ENCODE data around the gene POR.

POR gene

DNA sequence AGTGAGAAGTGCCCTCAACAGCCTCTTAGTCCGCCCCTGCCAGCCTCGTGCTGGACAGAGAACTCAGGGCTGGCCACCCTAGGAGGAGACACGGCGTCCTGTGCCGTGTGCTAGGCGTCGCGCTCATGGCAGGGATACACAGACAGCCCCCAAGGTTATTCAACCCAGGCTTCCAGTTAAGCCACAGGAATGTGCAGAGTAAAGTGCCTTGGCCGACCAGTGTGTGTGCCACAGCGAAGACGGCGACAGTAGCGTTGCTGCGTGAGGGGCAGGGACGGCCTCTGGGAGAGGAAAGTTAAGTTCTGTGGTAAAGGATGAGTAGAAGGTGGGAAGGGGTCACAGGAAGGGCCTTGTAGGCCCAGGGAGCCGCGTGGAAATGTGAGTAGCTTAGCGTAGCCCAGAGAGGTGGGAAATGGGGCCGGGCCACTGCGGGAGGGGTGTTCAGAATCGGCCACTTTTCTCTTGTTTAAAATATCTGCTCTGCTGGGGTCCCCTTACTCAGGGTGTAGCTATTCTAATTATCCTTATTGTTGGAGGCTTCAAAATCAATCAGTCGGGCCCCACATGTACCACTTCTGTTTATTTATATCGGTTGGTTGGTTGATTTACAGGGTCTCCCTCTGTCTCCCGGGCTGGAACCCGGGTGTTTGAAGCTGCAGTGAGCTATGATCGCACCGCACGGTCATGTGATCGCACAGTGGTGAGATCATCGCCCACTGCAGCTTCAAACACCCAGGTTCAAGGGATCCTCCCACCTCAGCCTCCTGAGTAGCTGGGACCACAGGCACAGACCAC is 54.9 kb downstream of the POR start:
- H3K27ac ChIP-seq: no peak overlapping the region
- no peak overlapping the region for H3K4me3 ChIP-seq
- TF ChIP-seq, protein P1, sequence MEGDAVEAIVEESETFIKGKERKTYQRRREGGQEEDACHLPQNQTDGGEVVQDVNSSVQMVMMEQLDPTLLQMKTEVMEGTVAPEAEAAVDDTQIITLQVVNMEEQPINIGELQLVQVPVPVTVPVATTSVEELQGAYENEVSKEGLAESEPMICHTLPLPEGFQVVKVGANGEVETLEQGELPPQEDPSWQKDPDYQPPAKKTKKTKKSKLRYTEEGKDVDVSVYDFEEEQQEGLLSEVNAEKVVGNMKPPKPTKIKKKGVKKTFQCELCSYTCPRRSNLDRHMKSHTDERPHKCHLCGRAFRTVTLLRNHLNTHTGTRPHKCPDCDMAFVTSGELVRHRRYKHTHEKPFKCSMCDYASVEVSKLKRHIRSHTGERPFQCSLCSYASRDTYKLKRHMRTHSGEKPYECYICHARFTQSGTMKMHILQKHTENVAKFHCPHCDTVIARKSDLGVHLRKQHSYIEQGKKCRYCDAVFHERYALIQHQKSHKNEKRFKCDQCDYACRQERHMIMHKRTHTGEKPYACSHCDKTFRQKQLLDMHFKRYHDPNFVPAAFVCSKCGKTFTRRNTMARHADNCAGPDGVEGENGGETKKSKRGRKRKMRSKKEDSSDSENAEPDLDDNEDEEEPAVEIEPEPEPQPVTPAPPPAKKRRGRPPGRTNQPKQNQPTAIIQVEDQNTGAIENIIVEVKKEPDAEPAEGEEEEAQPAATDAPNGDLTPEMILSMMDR (IDR thresholded peaks at IDR 0.05): no peak
- DNase-seq (ENCODE audit: low spot score): no peak

DNA sequence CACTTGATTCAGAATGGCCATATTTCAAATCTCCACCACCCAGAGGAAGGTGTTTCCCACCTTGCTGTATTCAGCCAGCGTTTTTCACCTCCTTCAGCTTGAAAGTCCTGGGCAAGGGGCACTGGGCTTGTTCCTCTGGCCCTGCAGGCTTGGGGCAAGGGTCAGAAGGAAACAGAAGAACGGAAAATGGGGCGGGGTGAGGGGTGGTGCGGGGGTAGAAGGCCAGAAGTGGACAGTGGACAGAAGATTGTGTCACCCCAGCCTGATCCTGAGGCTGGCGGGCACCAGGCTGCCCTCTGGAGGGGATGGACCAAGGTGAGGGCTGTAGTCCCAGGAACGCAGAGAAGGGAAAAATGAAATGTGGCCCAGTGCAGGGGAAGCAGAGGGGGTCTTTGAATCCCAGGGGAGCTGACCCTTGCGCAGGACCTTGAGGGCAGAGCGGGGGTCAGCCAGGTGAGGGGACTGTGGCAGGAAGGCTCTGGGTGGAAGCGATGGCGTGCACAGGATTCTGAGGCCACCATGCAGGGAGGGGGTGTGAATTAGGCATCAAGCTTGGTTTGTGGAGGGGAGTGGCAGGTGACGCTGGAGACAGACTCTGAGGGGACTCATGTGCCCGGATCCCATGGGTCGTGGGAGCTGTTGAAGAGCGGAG is 56.5 kb downstream of the POR start:
- Histone ChIP-seq H3K4me3 (no peak overlapping the region), H3K27ac (peak overlapping the region in 1 of 2 donors; percentile 62)
- TF ChIP-seq, protein P1 (IDR thresholded peaks at IDR 0.05): no peak

DNA sequence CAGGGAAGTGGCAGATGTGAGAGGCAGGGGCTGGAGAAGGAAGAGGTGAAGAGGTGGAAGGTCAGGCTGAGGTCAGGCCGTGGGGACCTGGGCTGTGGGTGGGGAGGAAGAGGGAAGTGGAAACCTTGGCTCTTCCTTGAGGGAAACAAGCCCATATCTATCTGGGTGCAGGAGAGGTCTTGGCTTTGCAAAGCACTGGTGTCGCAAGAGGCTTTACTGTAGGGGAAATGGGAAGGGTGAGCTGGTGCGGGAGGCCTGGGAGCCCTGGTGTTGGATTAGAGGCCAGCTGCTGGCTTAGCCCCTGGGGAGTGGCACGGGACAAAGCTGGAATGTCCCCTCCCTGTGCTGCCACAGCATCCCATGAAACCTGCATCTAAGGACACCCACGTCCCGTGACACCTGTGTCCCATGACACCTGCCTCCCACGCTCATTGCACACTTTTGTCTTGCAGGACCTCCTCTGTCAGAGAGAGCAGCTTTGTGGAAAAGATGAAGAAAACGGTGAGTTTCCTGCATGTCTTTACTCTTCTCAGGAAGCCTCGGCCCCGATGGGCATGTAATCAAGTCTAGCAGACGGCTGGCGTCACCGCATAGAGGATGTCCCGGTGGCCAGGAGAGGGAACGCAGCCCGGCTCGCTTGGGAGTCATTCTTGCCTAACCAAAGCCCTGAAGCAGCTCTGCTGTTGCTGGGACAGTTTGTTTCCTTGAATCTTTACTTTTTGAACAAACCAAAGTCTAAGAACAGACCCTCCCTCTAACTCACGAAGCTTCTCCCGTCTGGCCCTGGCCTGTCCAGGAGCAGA is 57.2 kb downstream of the POR start:
- TF ChIP-seq, protein P1 (IDR thresholded peaks at IDR 0.05): no peak
- DNase-seq (ENCODE audit: low spot score): peak; percentile 80
- peak overlapping the region in 1 of 2 donors; percentile 62 for H3K27ac ChIP-seq
- no peak overlapping the region for H3K4me3 ChIP-seq

More for the DNA sequence above, 56.5 kb downstream of the POR start:
- no peak for DNase-seq (ENCODE audit: low spot score)

DNA sequence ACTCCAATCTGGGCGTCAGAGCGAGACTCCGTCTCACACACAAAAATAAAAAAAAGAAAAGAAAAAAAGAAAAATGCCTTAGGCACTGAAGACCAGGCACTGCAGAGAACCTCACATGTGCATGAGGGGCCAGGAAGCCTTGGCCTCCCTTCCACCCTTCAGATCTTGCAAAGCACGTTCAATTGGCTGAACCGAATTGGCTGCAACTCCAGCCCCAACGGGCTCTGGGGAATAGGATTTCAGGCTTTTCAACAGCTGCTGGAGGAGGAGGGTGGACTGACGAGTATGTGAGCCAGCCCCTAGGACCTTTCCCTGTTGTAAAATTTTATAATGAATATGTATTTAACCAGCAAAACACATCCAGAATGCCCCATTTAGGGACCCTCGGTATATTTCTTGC is 62.8 kb downstream of the POR start:
- TF ChIP-seq, protein P1 (IDR thresholded peaks at IDR 0.05): no peak
- no peak overlapping the region for H3K27ac ChIP-seq
- peak; percentile 85 for DNase-seq (ENCODE audit: low spot score)
- H3K4me3 ChIP-seq: no peak overlapping the region

DNA sequence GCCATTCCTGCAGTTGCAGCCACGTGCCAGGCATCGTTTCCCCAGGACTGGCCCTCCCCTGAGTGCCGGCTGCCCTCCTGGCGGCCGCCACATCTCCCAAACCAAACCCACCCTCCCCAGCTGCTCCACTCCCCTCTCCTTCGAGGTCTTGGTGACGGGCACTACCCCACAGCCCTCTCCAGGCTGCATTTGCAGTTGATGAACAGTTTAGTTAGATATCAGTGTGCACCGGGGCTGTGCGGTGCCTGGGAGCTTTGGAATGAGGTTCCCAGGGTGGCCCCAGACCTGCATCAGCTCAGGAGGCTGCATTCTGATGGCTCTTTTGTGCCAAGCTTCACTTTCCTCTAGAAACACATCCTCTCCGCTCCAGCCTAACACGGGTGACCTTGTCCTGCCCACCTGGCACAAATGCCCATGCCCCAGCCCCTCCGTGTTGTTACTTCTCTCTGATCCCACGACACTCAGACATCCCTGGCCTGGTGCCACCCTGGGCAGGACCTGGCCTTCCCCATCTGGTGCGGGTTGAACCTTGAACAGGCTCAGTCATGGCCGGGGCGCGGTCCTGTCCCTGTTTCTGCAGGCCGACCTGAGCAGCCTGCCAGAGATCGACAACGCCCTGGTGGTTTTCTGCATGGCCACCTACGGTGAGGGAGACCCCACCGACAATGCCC is 64.9 kb downstream of the POR start:
- no peak for DNase-seq (ENCODE audit: low spot score)
- H3K27ac ChIP-seq: peak overlapping the region in 1 of 2 donors; percentile 12
- TF ChIP-seq, protein P1 (IDR thresholded peaks at IDR 0.05): no peak
- H3K4me3 ChIP-seq: no peak overlapping the region

DNA sequence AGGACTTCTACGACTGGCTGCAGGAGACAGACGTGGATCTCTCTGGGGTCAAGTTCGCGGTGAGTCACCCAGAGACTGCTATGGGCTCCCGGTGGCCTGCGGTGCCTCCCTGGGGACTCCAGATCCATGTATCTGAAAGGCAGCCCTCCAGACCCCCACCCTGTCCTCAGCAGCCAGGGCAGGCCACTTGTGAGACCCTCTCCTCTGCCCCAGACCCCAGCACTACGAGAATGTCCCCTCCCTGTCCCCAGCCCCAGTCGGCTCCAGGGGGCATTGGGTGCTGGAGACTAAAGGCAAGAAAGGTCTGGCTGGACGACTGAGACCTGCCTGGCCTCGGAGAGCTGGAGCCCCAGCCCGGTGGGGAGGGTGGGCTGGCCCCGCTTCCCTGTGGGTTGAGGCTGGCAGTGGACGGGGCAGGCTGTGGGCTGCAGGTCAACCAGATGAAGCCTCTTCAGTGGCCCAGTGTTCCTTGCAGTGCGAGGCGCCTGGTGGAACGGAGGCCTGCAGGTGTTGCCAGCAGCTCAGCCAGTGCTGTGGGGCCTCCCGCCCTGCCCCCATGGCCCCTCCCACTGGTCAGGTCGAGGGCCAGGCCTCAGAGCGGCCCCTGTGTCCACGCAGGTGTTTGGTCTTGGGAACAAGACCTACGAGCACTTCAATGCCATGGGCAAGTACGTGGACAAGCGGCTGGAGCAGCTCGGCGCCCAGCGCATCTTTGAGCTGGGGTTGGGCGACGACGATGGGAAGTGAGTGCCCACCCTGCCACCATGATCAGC is 65.7 kb downstream of the POR start:
- H3K27ac ChIP-seq: peak overlapping the region in 1 of 2 donors; percentile 12
- H3K4me3 ChIP-seq: no peak overlapping the region
- TF ChIP-seq, protein P1 (IDR thresholded peaks at IDR 0.05): no peak
- no peak for DNase-seq (ENCODE audit: low spot score)
